ENCODE data around the gene AEBP1. TPM values are rescaled to one million over a fixed set of nuclear protein-coding genes. Genes with fewer than 3 reads are reported as not detected.
"Not testable (repeated sequence)": the region's sequence is repeated elsewhere in the genome, so short reads cannot be mapped to it uniquely, and the experiment has no call there.

Gene AEBP1
- total RNA-seq, 1 donor = 148 TPM

GRCh38 chr7:44121761-44122420 lies 17.7 kb downstream of the AEBP1 start:
- DNase-seq (ENCODE audit: low read depth) = no peak
- H3K4me3 ChIP-seq (ENCODE audit: low read depth, low read length) = no peak overlapping the region
- no peak for TF ChIP-seq CTCF (IDR thresholded peaks at IDR 0.05; ENCODE audit: insufficient read depth, low read depth, low read length)

GRCh38 chr7:44122529-44122928 lies 18.4 kb downstream of the AEBP1 start:
- H3K4me3 ChIP-seq (ENCODE audit: low read depth, low read length) = peak overlapping the region; percentile 78
- no peak for TF ChIP-seq CTCF (IDR thresholded peaks at IDR 0.05; ENCODE audit: insufficient read depth, low read depth, low read length)
- DNase-seq (ENCODE audit: low read depth) = no peak

GRCh38 chr7:44123190-44124003 lies 19.3 kb downstream of the AEBP1 start, which contains the start of gene POLD2:
Gene POLD2, minus strand, starts transcription at chr7:44123548. Its CDS starts 1,495 bp downstream, at chr7:44122053.
- no peak for TF ChIP-seq CTCF (IDR thresholded peaks at IDR 0.05; ENCODE audit: insufficient read depth, low read depth, low read length)
- peak within 1 kb of the TSS; percentile 78 for H3K4me3 ChIP-seq (ENCODE audit: low read depth, low read length)
- DNase-seq (ENCODE audit: low read depth) = peak; percentile 96

GRCh38 chr7:44124822-44125202 lies 20.7 kb downstream of the AEBP1 start:
- TF ChIP-seq CTCF (IDR thresholded peaks at IDR 0.05; ENCODE audit: insufficient read depth, low read depth, low read length) = no peak
- no peak for DNase-seq (ENCODE audit: low read depth)
- no peak overlapping the region for H3K4me3 ChIP-seq (ENCODE audit: low read depth, low read length)

GRCh38 chr7:44126574-44126973 lies 22.4 kb downstream of the AEBP1 start:
- not testable (repeated sequence) for DNase-seq (ENCODE audit: low read depth)

GRCh38 chr7:44127161-44127560 lies 23.0 kb downstream of the AEBP1 start:
- DNase-seq (ENCODE audit: low read depth) = no peak
- no peak for TF ChIP-seq CTCF (IDR thresholded peaks at IDR 0.05; ENCODE audit: insufficient read depth, low read depth, low read length)
- H3K4me3 ChIP-seq (ENCODE audit: low read depth, low read length) = no peak overlapping the region

More at GRCh38 chr7:44126574-44126973, 22.4 kb downstream of the AEBP1 start:
- H3K4me3 ChIP-seq (ENCODE audit: low read depth, low read length) = not testable (repeated sequence)
